K562 (cell line): ENCODE results near the gene RETREG1. TPM values are rescaled to one million over a fixed set of nuclear protein-coding genes. Genes with fewer than 3 reads are reported as not detected.

Experiments
- ATAC-seq: fragments of 200-7000 bp; cut with Tn5 transposase; 3 replicates; pipeline ENCODE4 v1.9.1; 2020; ENCODE audit warnings: moderate library complexity
- BruUV-seq: library from RNA; stranded (reverse); fragments of 400-500 nt; replicated peaks from 2 replicates; lab custom pipeline; 2021; lab: Mats Ljungman, UMichigan
- CTCF ChIA-PET: fragments of 300-600 bp; formaldehyde crosslinking; extraction: SDS; loops from one replicate; lab custom pipeline; 2021; ENCODE audit warnings: low intra/inter-chr PET ratio; lab: Yijun Ruan, JAX
- POLR2A ChIA-PET: fragments of 300-600, 350-650 bp; sonication (Branson Sonifier 250); formaldehyde crosslinking; extraction: SDS; loops from one replicate; lab custom pipeline; 2021; ENCODE audit warnings: antibody characterized with exemption, inconsistent platforms; lab: Yijun Ruan, JAX
- DNase-seq, 4 experiments: peaks; one replicate each; pipeline versions ENCODE4 v3.0.0 to v3.0.0-alpha.2; 2011 to 2018; ENCODE audit warnings: low spot score in 3 of 4, mixed read lengths in 3 of 4; ENCODE audit errors: extremely low read depth in 1 of 4
- FAIRE-seq: peaks from 2 replicates; lab custom pipeline; 2011; peaks lifted over from hg19 to GRCh38; lab: Jason Lieb, UNC
- H2AFZ ChIP-seq: 2 replicates; pipeline ENCODE4 v1.6.0; 2011; ENCODE audit warnings: low read depth, low read length, control low read depth, inconsistent platforms
- H3K27ac ChIP-seq: fragments of 200-600 bp; 3 replicates; pipeline ENCODE4 v1.8.0; 2011; ENCODE audit warnings: low read depth, mild to moderate bottlenecking, control low read depth, inconsistent platforms, low read length, moderate library complexity, mixed read lengths; ENCODE audit errors: extremely low read depth
- H3K27me3 ChIP-seq, 2 experiments: fragments of 300-600 bp in 1 of 2; 2 replicates in 1 of 2; 3 replicates in 1 of 2; pipeline versions ENCODE4 v1.6.0 to v1.8.0; 2011; ENCODE audit warnings: inconsistent platforms in 2 of 2, low read length in 2 of 2, mild to moderate bottlenecking in 1 of 2, mixed read lengths in 1 of 2, moderate library complexity in 1 of 2; ENCODE audit not compliant: control insufficient read depth in 2 of 2, insufficient read depth in 2 of 2
- H3K36me3 ChIP-seq: fragments of 300-600 bp; 3 replicates; pipeline ENCODE4 v1.8.0; 2011; ENCODE audit warnings: mild to moderate bottlenecking, low read length, inconsistent platforms; ENCODE audit not compliant: control insufficient read depth, insufficient read depth
- H3K4me1 ChIP-seq, 2 experiments: fragments of 200-600 bp in 1 of 2; replicated peaks in 1 of 2; 2 replicates in 1 of 2; 3 replicates in 1 of 2; pipeline versions ENCODE4 v1.5.1 to v1.8.0; 2011; ENCODE audit warnings: inconsistent platforms in 2 of 2, low read length in 2 of 2, mild to moderate bottlenecking in 1 of 2, mixed read lengths in 1 of 2, moderate library complexity in 1 of 2; ENCODE audit not compliant: control insufficient read depth in 2 of 2, insufficient read depth in 2 of 2
- H3K4me2 ChIP-seq: 2 replicates; pipeline ENCODE4 v1.6.1; 2011; ENCODE audit warnings: low read length, control low read depth, inconsistent platforms, mixed read lengths; ENCODE audit not compliant: insufficient read depth
- H3K4me3 ChIP-seq: fragments of 200-600 bp; sonication (generic), shearing (Covaris generic); 2 replicates; pipeline ENCODE4 v1.5.1; 2016; ENCODE audit warnings: control low read depth, inconsistent platforms
- H3K79me2 ChIP-seq: fragments of 200-600 bp; 3 replicates; pipeline ENCODE4 v1.8.0; 2011; ENCODE audit warnings: low read length, inconsistent platforms; ENCODE audit not compliant: control insufficient read depth, insufficient read depth
- H3K9ac ChIP-seq, 2 experiments: 2 replicates each; pipeline versions ENCODE4 v1.6.0 to v1.6.1; 2011; ENCODE audit warnings: low read depth in 2 of 2, low read length in 2 of 2, control low read depth in 1 of 2, inconsistent platforms in 1 of 2, mild to moderate bottlenecking in 1 of 2, mixed read lengths in 1 of 2; ENCODE audit not compliant: insufficient read depth in 1 of 2
- H3K9me1 ChIP-seq: one replicate; pipeline ENCODE4 v1.6.0; 2011; ENCODE audit warnings: inconsistent platforms, mild to moderate bottlenecking, low read length, moderate library complexity; ENCODE audit not compliant: control insufficient read depth, insufficient read depth
- H3K9me3 ChIP-seq: replicated peaks from 2 replicates; pipeline ENCODE4 v1.5.1; 2011; ENCODE audit warnings: low read depth, low read length, inconsistent platforms; ENCODE audit not compliant: control insufficient read depth, insufficient read depth
- H4K20me1 ChIP-seq: replicated peaks from 2 replicates; pipeline ENCODE4 v1.6.1; 2011; ENCODE audit warnings: low read length, inconsistent platforms, mixed read lengths; ENCODE audit not compliant: control insufficient read depth, insufficient read depth
- ARID1B ChIP-seq: fragments of 450-650 bp; IDR thresholded peaks from 2 replicates; pipeline ENCODE4 v1.6.1; 2016; ENCODE audit warnings: antibody characterized with exemption, mild to moderate bottlenecking, inconsistent platforms
- C11orf30 ChIP-seq: fragments of 450-650 bp; IDR thresholded peaks from 2 replicates; pipeline ENCODE4 v1.6.1; 2016; ENCODE audit warnings: low read depth, mild to moderate bottlenecking
- CBFA2T3 ChIP-seq: fragments of 450-650 bp; IDR thresholded peaks from 2 replicates; pipeline ENCODE4 v1.6.1; 2017
- COPS2 ChIP-seq: fragments of 450-650 bp; conservative IDR thresholded peaks from 2 replicates; pipeline ENCODE4 v1.6.1; 2016; ENCODE audit warnings: mild to moderate bottlenecking, moderate library complexity
- EHMT2 ChIP-seq: fragments of 450-650 bp; IDR thresholded peaks from 2 replicates; pipeline ENCODE4 v1.6.1; 2018; ENCODE audit warnings: antibody characterized with exemption
- MAFG ChIP-seq: fragments of 450-650 bp; conservative IDR thresholded peaks from 2 replicates; pipeline ENCODE4 v1.6.1; 2016; ENCODE audit warnings: missing genetic modification characterization, missing compliant biosample characterization
- MAFK ChIP-seq: IDR thresholded peaks from 2 replicates; pipeline ENCODE4 v1.6.1; 2011; ENCODE audit warnings: low read length, improper control_type of control experiment
- MCM3 ChIP-seq: fragments of 450-650 bp; IDR thresholded peaks from 2 replicates; pipeline ENCODE4 v1.6.1; 2016
- NFATC3 ChIP-seq: fragments of 450-650 bp; IDR thresholded peaks from 2 replicates; pipeline ENCODE4 v1.6.1; 2017; ENCODE audit warnings: mild to moderate bottlenecking
- NFE2 ChIP-seq: IDR thresholded peaks from 2 replicates; pipeline ENCODE4 v1.6.1; 2014; ENCODE audit warnings: antibody characterized with exemption, low read depth
- NFE2L1 ChIP-seq: fragments of 450-650 bp; IDR thresholded peaks from 2 replicates; pipeline ENCODE4 v1.6.1; 2016; ENCODE audit warnings: missing genetic modification characterization, low read depth, mild to moderate bottlenecking, missing compliant biosample characterization, moderate library complexity, borderline replicate concordance
- RCOR1 ChIP-seq, 2 experiments: IDR thresholded peaks; 2 replicates each; pipeline ENCODE4 v1.6.1; 2012; ENCODE audit warnings: low read depth in 2 of 2, low read length in 2 of 2, borderline replicate concordance in 1 of 2, improper control_type of control experiment in 1 of 2
- SIN3A ChIP-seq, 2 experiments: fragments of 150-350 bp in 1 of 2; IDR thresholded peaks; 2 replicates each; pipeline ENCODE4 v1.6.1; 2011 to 2016; ENCODE audit warnings: borderline replicate concordance in 2 of 2, low read depth in 2 of 2, low read length in 2 of 2, mild to moderate bottlenecking in 2 of 2, moderate library complexity in 2 of 2; ENCODE audit not compliant: control insufficient read depth in 1 of 2
- SPI1 ChIP-seq: IDR thresholded peaks from 2 replicates; pipeline ENCODE4 v1.6.1; 2011; ENCODE audit warnings: low read depth, low read length, control low read depth, borderline replicate concordance
- TAL1 ChIP-seq: fragments of 450-650 bp; IDR thresholded peaks from 2 replicates; pipeline ENCODE4 v1.6.1; 2016; ENCODE audit warnings: mild to moderate bottlenecking
- TCF3 ChIP-seq: sonication (generic); formaldehyde crosslinking; IDR thresholded peaks from 2 replicates; pipeline ENCODE4 v1.4.0; 2020; ENCODE audit warnings: mild to moderate bottlenecking, missing genetic modification reagents
- ZNF175 ChIP-seq: fragments of 200-800 bp; sonication (Bioruptor generic); IDR thresholded peaks from 2 replicates; pipeline ENCODE4 v1.6.1; 2016; ENCODE audit warnings: low read depth, mild to moderate bottlenecking, missing genetic modification characterization, missing compliant biosample characterization
- ZNF263 ChIP-seq: sonication (generic); formaldehyde crosslinking; IDR thresholded peaks from 2 replicates; pipeline ENCODE4 v1.8.0; 2022; ENCODE audit warnings: mild to moderate bottlenecking, missing genetic modification reagents, borderline replicate concordance
- ZNF316 ChIP-seq: fragments of 450-650 bp; IDR thresholded peaks from 2 replicates; pipeline ENCODE4 v1.6.1; 2016
- WGBS: fragments of 100-300 bp; shearing (Covaris generic); methylation state at CpG from one replicate; pipeline ENCODE4 v1.1.6; 2016; ENCODE audit warnings: low coverage, mixed read lengths; ENCODE audit not compliant: insufficient coverage; ENCODE audit errors: missing lambda C conversion rate; 5-methylcytosine and 5-hydroxymethylcytosine counted together
- in situ Hi-C: fragments of 300-500 bp; cut with MboI; formaldehyde crosslinking; loops from 4 replicates; pipeline ENCODE4 v1.15.0; 2018; ENCODE audit warnings: inconsistent platforms, mixed read lengths
- intact Hi-C: fragments of 100-400 bp; cut with micrococcal nuclease; formaldehyde crosslinking; loops from 2 replicates; pipeline ENCODE4 v1.14.2; 2022
- polyA plus RNA-seq, 8 experiments: library from polyadenylated mRNA; depleted of rRNA in 4 of 8; stranded (reverse) in 5 of 8; unstranded in 3 of 8; fragments of >200 nt; fragmentation: Nextera tagmentation in 2 of 8; fragmentation: Illumina TruSeq in 1 of 8; extraction: Ambion mirVana in 2 of 8; extraction: Trizol in 1 of 8; gene quantifications; 2 replicates each; pipeline versions ENCODE4 v1.2.1 to v1.2.3, GENCODE V29; 2011 to 2014; ENCODE audit warnings: inconsistent platforms in 1 of 8, missing spikeins in 1 of 8
- total RNA-seq, 7 experiments: library from RNA; depleted of rRNA in 6 of 7; stranded (reverse); fragments of >200 nt in 6 of 7; fragmentation: Illumina TruSeq in 2 of 7; extraction: Trizol in 2 of 7; gene quantifications; 2 replicates each; pipeline versions ENCODE4 v1.2.1 to v1.2.3, GENCODE V29; 2011 to 2021; ENCODE audit warnings: low replicate concordance in 1 of 7

Gene RETREG1
- total and polyA plus RNA-seq, 9 of the 15 experiments (the other 6 are each of a cell fraction or from before 2014, with no cell fraction given), result 0.01 to 0.20 (median 0.08) TPM; not detected in 5

DNA sequence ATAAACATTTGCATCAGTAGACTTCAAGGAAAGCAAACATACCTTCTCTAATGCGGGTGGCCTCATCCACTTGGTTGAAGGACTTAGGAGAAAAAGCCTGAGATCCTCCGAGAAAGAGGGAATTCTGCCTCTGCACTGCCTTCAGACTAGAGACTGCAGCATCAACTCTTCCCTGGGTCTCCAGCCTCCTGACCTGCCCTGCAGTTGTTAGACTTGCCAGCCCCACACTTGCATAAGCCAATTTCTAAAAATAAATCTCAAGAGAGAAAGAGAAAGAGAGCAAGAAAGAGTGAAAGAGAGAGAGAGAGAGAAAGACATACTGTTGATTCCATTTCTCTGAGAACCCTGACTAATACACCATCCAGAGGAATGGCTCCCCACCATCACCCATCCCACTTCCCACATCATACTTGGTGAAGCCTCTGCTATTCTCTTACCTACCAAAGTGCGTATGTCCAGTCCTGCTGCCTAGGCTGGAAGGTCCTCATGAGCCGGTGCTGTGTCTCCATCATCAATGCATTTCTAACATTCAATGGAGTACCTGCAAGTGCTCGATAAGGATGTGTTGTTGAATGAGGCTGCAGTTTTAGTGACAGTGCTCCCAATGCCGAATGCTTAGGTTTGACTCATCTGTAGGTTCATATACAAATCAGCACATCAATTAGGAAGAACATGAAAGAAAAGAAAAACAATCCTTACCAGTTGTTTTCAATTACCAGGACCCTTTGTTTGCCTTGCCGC is 186.3 kb downstream of the RETREG1 start:
- Histone ChIP-seq H3K79me2 (no peaks in the 10 kb centered on the region), H3K27ac (no peak overlapping the region), H3K4me1 (no peaks in the 10 kb centered on the region; a peak in 1 of 5 replicates), H3K9ac (no peak overlapping the region), H3K4me2 (no peak overlapping the region), H4K20me1 (0 out of 2 replicates have a peak, but pooled peaks cover 4% of the 10 kb centered on the region), H2AFZ (no peak overlapping the region), H3K9me1 (no peaks in the 10 kb centered on the region), H3K9me3 (no peaks in the 10 kb centered on the region), H3K4me3 (no peak overlapping the region), H3K27me3 (peaks cover 16 to 23% of the 10 kb centered on the region in 2 experiments), H3K36me3 (no peaks in the 10 kb centered on the region)
- no peak for TF ChIP-seq ZNF175 (CRISPR knock-in tag)
- no peak for TF ChIP-seq NFATC3
- 0 out of 4 replicates have a peak, but pooled peaks of 1 of the 2 experiments have one; percentile 26 for TF ChIP-seq RCOR1 (IDR thresholded peaks at IDR 0.05; ENCODE audit: borderline replicate concordance in 1 of 2, low read depth in 2 of 2, low read length in 2 of 2)
- TF ChIP-seq NFE2, result peak; percentile 48; the same call in 1 of the 2 replicates
- 0 out of 2 replicates have a peak, but pooled peaks have one; percentile 16 for TF ChIP-seq EHMT2
- no peak for TF ChIP-seq COPS2
- TF ChIP-seq ARID1B, result peak; percentile 54
- TF ChIP-seq NFE2L1, result no peak
- TF ChIP-seq ZNF316, result peak; percentile 41
- TF ChIP-seq TAL1, result peak; percentile 54
- TF ChIP-seq ZNF263 (CRISPR knock-in tag), result peak; percentile 81; the same call in 1 of the 2 replicates
- TF ChIP-seq MAFK, result 0 out of 2 replicates have a peak, but pooled peaks have one; percentile 17
- TF ChIP-seq MCM3, result no peak
- TF ChIP-seq SPI1, result no peak
- TF ChIP-seq TCF3, result peak; percentile 79
- TF ChIP-seq SIN3A (IDR thresholded peaks at IDR 0.05; ENCODE audit: borderline replicate concordance in 2 of 2, control insufficient read depth in 1 of 2, low read depth in 2 of 2, low read length in 2 of 2), result no peak
- peak; percentile 70 for TF ChIP-seq CBFA2T3
- TF ChIP-seq MAFG (tag), result peak; percentile 61
- peak; percentile 35; the same call in 1 of the 2 replicates for TF ChIP-seq C11orf30
- POLR2A ChIA-PET, result no interaction called here
- BruUV-seq, result no TSS peak
- in situ Hi-C loops, result no loop called here
- FAIRE-seq, result peak; percentile 52
- ATAC-seq, result peak; percentile 76
- 2% methylated on average over 7 of the region's 7 CpGs for WGBS
- intact Hi-C loops, result no loop called here
- CTCF ChIA-PET, result no interaction called here
- DNase-seq, result peak in 2 of 4 experiments; percentile 47 to 48
